Gastrocnemius medialis (tissue), 4 donors: ENCODE measurements around the gene YWHAB. TPM values are rescaled to one million over a fixed set of nuclear protein-coding genes. Genes with fewer than 3 reads are reported as not detected.

Experiments used
- ATAC-seq, 2 donors: fragments of 150-250 bp; one replicate each; pipeline ENCODE4 v1.9.1; 2016
- DNase-seq, 2 donors: peaks; one replicate each; pipeline ENCODE4 v3.0.0-alpha.2; 2019
- H3K27ac ChIP-seq, 4 donors: fragments of 200-600 bp; sonication (generic); 1 replicate in 1 of 4; 2 replicates in 3 of 4; pipeline ENCODE4 v1.5.1; 2016 to 2018; ENCODE audit warnings: mild to moderate bottlenecking in 2 of 4, moderate library complexity in 1 of 4
- H3K27me3 ChIP-seq, 3 donors: fragments of 200-600 bp; sonication (generic) in 2 of 3; 1 replicate in 1 of 3; 2 replicates in 2 of 3; pipeline versions ENCODE4 v1.5.1 to v1.6.0; 2016 to 2019; ENCODE audit warnings: mild to moderate bottlenecking in 1 of 3, moderate library complexity in 1 of 3
- H3K36me3 ChIP-seq, 2 donors: fragments of 200-600 bp; sonication (generic) in 1 of 2; one replicate each; pipeline ENCODE4 v1.5.1; 2017 to 2018
- H3K4me1 ChIP-seq, 2 donors: fragments of 200-600 bp; sonication (generic) in 1 of 2; one replicate each; pipeline ENCODE4 v1.5.1; 2016 to 2017; ENCODE audit warnings: mild to moderate bottlenecking in 2 of 2
- H3K4me3 ChIP-seq, 4 donors: fragments of 200-600 bp; sonication (generic) in 3 of 4; 1 replicate in 1 of 4; 2 replicates in 3 of 4; pipeline ENCODE4 v1.5.1; 2016 to 2019; ENCODE audit warnings: mild to moderate bottlenecking in 2 of 4
- H3K9me3 ChIP-seq, 3 donors: fragments of 200-600 bp; sonication (generic) in 2 of 3; 1 replicate in 1 of 3; 2 replicates in 2 of 3; pipeline ENCODE4 v1.5.1; 2016 to 2019
- POLR2A ChIP-seq, 2 donors: fragments of 450-650 bp; IDR thresholded peaks; one replicate each; pipeline ENCODE4 v1.6.1; 2017; ENCODE audit warnings: antibody characterized with exemption in 2 of 2, mild to moderate bottlenecking in 2 of 2, moderate library complexity in 2 of 2
- in situ Hi-C, 4 donors: fragments of 200-750 bp; cut with MboI; loops; one replicate each; pipeline versions ENCODE4 v1.15.0 to v1.8.0; 2017; ENCODE audit warnings: low sequenced_read_pairs in 4 of 4
- intact Hi-C: fragments of 100-400 bp; cut with DNase I; formaldehyde crosslinking; loops from one replicate; pipeline ENCODE4 v1.15.1; 2023; ENCODE audit warnings: low total_unique reads
- total RNA-seq, 4 donors: library from RNA; depleted of rRNA; stranded (reverse); fragments of >200 nt; gene quantifications; one replicate each; pipeline versions ENCODE4 v1.1.0 to v1.2.3, GENCODE V29; 2016
- TF ChIP-seq, protein P1 (sequence below), 5 experiments: fragments of 450-650 bp in 3 of 5; fragments of 200-600 bp in 2 of 5; sonication (generic) in 2 of 5; IDR thresholded peaks in 4 of 5; conservative IDR thresholded peaks in 1 of 5; 1 replicate in 4 of 5; 2 replicates in 1 of 5; pipeline ENCODE4 v1.5.1; 2016 to 2019; ENCODE audit warnings: antibody characterized with exemption in 5 of 5, mild to moderate bottlenecking in 3 of 5, moderate library complexity in 3 of 5

The YWHAB gene
- total RNA-seq, 4 donors from 2014 or later: 73.2 to 77.9 (median 75.2) TPM

- H3K4me3 ChIP-seq: no peak overlapping the region
- peaks cover 0 to 6% of the 10 kb centered on the region in 2 donors for H3K4me1 ChIP-seq
- in situ Hi-C loops: no loop called here
- no peaks in the 10 kb centered on the region for H3K9me3 ChIP-seq
- DNase-seq (no peak), ATAC-seq (no peak)
- TF ChIP-seq, protein P1, sequence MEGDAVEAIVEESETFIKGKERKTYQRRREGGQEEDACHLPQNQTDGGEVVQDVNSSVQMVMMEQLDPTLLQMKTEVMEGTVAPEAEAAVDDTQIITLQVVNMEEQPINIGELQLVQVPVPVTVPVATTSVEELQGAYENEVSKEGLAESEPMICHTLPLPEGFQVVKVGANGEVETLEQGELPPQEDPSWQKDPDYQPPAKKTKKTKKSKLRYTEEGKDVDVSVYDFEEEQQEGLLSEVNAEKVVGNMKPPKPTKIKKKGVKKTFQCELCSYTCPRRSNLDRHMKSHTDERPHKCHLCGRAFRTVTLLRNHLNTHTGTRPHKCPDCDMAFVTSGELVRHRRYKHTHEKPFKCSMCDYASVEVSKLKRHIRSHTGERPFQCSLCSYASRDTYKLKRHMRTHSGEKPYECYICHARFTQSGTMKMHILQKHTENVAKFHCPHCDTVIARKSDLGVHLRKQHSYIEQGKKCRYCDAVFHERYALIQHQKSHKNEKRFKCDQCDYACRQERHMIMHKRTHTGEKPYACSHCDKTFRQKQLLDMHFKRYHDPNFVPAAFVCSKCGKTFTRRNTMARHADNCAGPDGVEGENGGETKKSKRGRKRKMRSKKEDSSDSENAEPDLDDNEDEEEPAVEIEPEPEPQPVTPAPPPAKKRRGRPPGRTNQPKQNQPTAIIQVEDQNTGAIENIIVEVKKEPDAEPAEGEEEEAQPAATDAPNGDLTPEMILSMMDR (IDR thresholded peaks at IDR 0.05 in 4 of 5, conservative IDR thresholded peaks at IDR 0.05 in 1 of 5): no peak
- no peak for TF ChIP-seq POLR2A (IDR thresholded peaks at IDR 0.05)
- H3K27me3 ChIP-seq: peaks cover 0 to 10% (median 9%) of the 10 kb centered on the region in 3 donors
- H3K36me3 ChIP-seq: peaks cover 0 to 10% of the 10 kb centered on the region in 2 donors
- intact Hi-C loops: no loop called here
- no peak overlapping the region for H3K27ac ChIP-seq
Observed at GRCh38 chr20:44912189-44912588, 26.7 kb downstream of the YWHAB start.

DNA sequence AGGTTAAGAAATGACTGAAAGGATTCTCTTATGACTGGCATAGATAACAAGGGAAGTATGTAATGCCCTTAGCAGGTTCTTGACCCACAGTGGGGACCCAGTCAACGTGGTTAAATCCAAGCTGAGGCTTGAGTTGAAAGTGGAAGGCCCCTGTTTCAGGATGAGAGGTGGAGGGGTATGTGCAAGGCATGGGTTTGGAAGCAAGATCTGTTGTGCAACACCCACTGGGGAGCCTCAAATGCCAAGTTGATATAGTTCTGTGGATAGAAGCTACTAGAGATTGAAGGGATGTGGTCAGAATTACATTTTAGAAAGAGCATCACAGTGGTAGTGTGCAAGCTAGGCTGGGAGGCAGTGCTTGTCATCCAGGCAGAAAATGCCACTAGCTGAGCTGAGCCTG lies 29.4 kb downstream of the YWHAB start:
- Histone ChIP-seq H3K27me3 (no peaks in the 10 kb centered on the region), H3K27ac (no peak overlapping the region), H3K4me3 (no peak overlapping the region), H3K9me3 (no peaks in the 10 kb centered on the region), H3K36me3 (no peaks in the 10 kb centered on the region), H3K4me1 (peaks cover 0 to 3% of the 10 kb centered on the region in 2 donors)
- DNase-seq: no peak
- intact Hi-C loops (no loop called here), in situ Hi-C loops (no loop called here)
- ATAC-seq: no peak
- TF ChIP-seq, protein P1 (IDR thresholded peaks at IDR 0.05 in 4 of 5, conservative IDR thresholded peaks at IDR 0.05 in 1 of 5): no peak
- TF ChIP-seq POLR2A (IDR thresholded peaks at IDR 0.05): no peak

GRCh38 chr20:44916586-44916985 lies 31.1 kb downstream of the YWHAB start:
- H3K9me3 ChIP-seq: no peaks in the 10 kb centered on the region
- no peak overlapping the region for H3K27ac ChIP-seq
- H3K4me1 ChIP-seq: no peaks in the 10 kb centered on the region
- intact Hi-C loops (no loop called here), in situ Hi-C loops (no loop called here)
- ATAC-seq (no peak), DNase-seq (no peak)
- H3K36me3 ChIP-seq: no peaks in the 10 kb centered on the region
- H3K27me3 ChIP-seq: no peaks in the 10 kb centered on the region
- TF ChIP-seq, protein P1 (IDR thresholded peaks at IDR 0.05 in 4 of 5, conservative IDR thresholded peaks at IDR 0.05 in 1 of 5): no peak
- no peak for TF ChIP-seq POLR2A (IDR thresholded peaks at IDR 0.05)
- H3K4me3 ChIP-seq: no peak overlapping the region

- H3K9me3 ChIP-seq: no peaks in the 10 kb centered on the region
- ATAC-seq (no peak), DNase-seq (no peak)
- no peak overlapping the region for H3K27ac ChIP-seq
- no peaks in the 10 kb centered on the region for H3K36me3 ChIP-seq
- no peaks in the 10 kb centered on the region for H3K4me1 ChIP-seq
- intact Hi-C loops: no loop called here
- in situ Hi-C loops: no loop called here
- TF ChIP-seq POLR2A (IDR thresholded peaks at IDR 0.05): no peak
- TF ChIP-seq, protein P1 (IDR thresholded peaks at IDR 0.05 in 4 of 5, conservative IDR thresholded peaks at IDR 0.05 in 1 of 5): no peak
- H3K27me3 ChIP-seq: no peaks in the 10 kb centered on the region
- H3K4me3 ChIP-seq: no peak overlapping the region
Observed at GRCh38 chr20:44917399-44917798, 31.9 kb downstream of the YWHAB start.

DNA sequence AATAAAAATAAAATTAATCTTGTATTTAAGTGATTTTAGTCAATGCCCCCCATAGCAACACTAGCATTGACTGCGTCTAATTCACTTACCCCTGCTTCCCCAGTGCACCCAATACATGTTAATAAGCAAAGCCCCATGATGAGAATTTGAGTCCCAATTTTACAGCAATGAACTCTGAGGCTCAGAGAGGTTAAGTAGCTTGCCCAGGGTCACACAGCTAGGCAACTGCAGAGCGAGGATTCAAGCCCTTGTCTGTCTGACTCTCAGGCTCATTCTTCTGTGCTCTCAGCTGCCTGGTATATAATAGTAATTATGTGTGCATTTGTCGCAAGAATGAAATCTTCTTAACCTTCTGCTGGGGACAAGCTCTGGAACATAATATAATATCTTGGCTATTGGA lies 32.8 kb downstream of the YWHAB start:
- no peaks in the 10 kb centered on the region for H3K36me3 ChIP-seq
- DNase-seq: no peak
- no peak for ATAC-seq
- intact Hi-C loops (no loop called here), in situ Hi-C loops (no loop called here)
- H3K4me1 ChIP-seq: no peaks in the 10 kb centered on the region
- no peaks in the 10 kb centered on the region for H3K27me3 ChIP-seq
- no peaks in the 10 kb centered on the region for H3K9me3 ChIP-seq
- H3K4me3 ChIP-seq: no peak overlapping the region
- TF ChIP-seq, protein P1 (IDR thresholded peaks at IDR 0.05 in 4 of 5, conservative IDR thresholded peaks at IDR 0.05 in 1 of 5): no peak
- TF ChIP-seq POLR2A (IDR thresholded peaks at IDR 0.05): no peak
- no peak overlapping the region for H3K27ac ChIP-seq
